H1 (cell line): ENCODE measurements around the gene OPCML. TPM values are rescaled to one million over a fixed set of nuclear protein-coding genes. Genes with fewer than 3 reads are reported as not detected.

ENCODE experiments used
- CTCF ChIA-PET: fragments of 300-600 bp; sonication (Branson Sonifier 250); formaldehyde crosslinking; loops from one replicate; lab custom pipeline; 2021; ENCODE audit not compliant: partially characterized antibody; lab: Charles Lee
- POLR2A ChIA-PET: fragments of 300-600 bp; sonication (Branson Sonifier 250); formaldehyde crosslinking; loops from one replicate; lab custom pipeline; 2021; ENCODE audit warnings: inconsistent platforms; ENCODE audit not compliant: partially characterized antibody; lab: Charles Lee
- DNase-seq, 2 experiments: peaks; one replicate each; pipeline versions ENCODE4 v3.0.0 to v3.0.0-alpha.2; 2010 to 2022; ENCODE audit warnings: low spot score in 2 of 2, low read depth in 1 of 2, mixed read lengths in 1 of 2
- FAIRE-seq: peaks from 2 replicates; lab custom pipeline; 2011; peaks lifted over from hg19 to GRCh38; lab: Jason Lieb, UNC
- H2AFZ ChIP-seq: 2 replicates; pipeline ENCODE4 v1.8.1; 2012; ENCODE audit warnings: low read length, inconsistent platforms
- H2AK5ac ChIP-seq: 2 replicates; pipeline ENCODE4 v1.6.1; 2013; ENCODE audit warnings: low read depth, low read length
- H2BK120ac ChIP-seq: replicated peaks from 2 replicates; pipeline ENCODE3; 2013; ENCODE audit warnings: low read depth, low read length, inconsistent platforms
- H2BK12ac ChIP-seq: 2 replicates; pipeline ENCODE4 v1.6.1; 2013; ENCODE audit warnings: low read depth, low read length
- H2BK15ac ChIP-seq: 2 replicates; pipeline ENCODE4 v1.6.1; 2013; ENCODE audit warnings: low read length
- H2BK20ac ChIP-seq: 2 replicates; pipeline ENCODE4 v1.6.1; 2013; ENCODE audit warnings: low read length
- H2BK5ac ChIP-seq: 2 replicates; pipeline ENCODE4 v1.6.1; 2013; ENCODE audit warnings: low read depth, low read length
- H3K14ac ChIP-seq: 2 replicates; pipeline ENCODE4 v1.6.1; 2013; ENCODE audit warnings: inconsistent platforms; ENCODE audit not compliant: insufficient read length
- H3K18ac ChIP-seq: 2 replicates; pipeline ENCODE4 v1.6.1; 2013; ENCODE audit warnings: low read length; ENCODE audit errors: extremely low read depth
- H3K23ac ChIP-seq: 2 replicates; pipeline ENCODE4 v1.6.1; 2013; ENCODE audit warnings: inconsistent platforms; ENCODE audit not compliant: insufficient read length
- H3K23me2 ChIP-seq: 2 replicates; pipeline ENCODE4 v1.6.1; 2013; ENCODE audit warnings: low read depth, low read length
- H3K27ac ChIP-seq: 2 replicates; pipeline ENCODE4 v1.6.1; 2011; ENCODE audit warnings: low read depth, low read length, inconsistent platforms
- H3K27me3 ChIP-seq, 4 experiments: replicated peaks in 1 of 4; 1 replicate in 1 of 4; 2 replicates in 3 of 4; pipeline versions ENCODE4 v1.6.1 to v1.8.1; 2011 to 2013; ENCODE audit warnings: low read length in 3 of 4, mild to moderate bottlenecking in 3 of 4, inconsistent platforms in 2 of 4, mixed read lengths in 2 of 4, moderate library complexity in 1 of 4; ENCODE audit not compliant: control insufficient read depth in 3 of 4, insufficient read depth in 3 of 4; ENCODE audit errors: extremely low read depth in 1 of 4
- H3K36me3 ChIP-seq, 4 experiments: 2 replicates each; pipeline versions ENCODE4 v1.6.1 to v1.8.1; 2011 to 2013; ENCODE audit warnings: mild to moderate bottlenecking in 4 of 4, low read length in 3 of 4, moderate library complexity in 2 of 4, control low read depth in 1 of 4, inconsistent platforms in 1 of 4; ENCODE audit not compliant: insufficient read depth in 4 of 4, control insufficient read depth in 2 of 4
- H3K4ac ChIP-seq: replicated peaks from 2 replicates; pipeline ENCODE3; 2013; ENCODE audit warnings: low read length, low read depth, mixed read lengths, inconsistent platforms; ENCODE audit not compliant: insufficient read length
- H3K4me1 ChIP-seq, 4 experiments: replicated peaks in 1 of 4; 1 replicate in 1 of 4; 2 replicates in 3 of 4; pipeline versions ENCODE4 v1.6.1 to v1.8.1; 2011 to 2013; ENCODE audit warnings: low read length in 3 of 4, inconsistent platforms in 2 of 4, mixed read lengths in 1 of 4; ENCODE audit not compliant: insufficient read depth in 4 of 4, control insufficient read depth in 3 of 4
- H3K4me2 ChIP-seq, 2 experiments: 2 replicates each; pipeline versions ENCODE4 v1.6.1 to v1.8.1; 2011 to 2013; ENCODE audit warnings: low read depth in 2 of 2, low read length in 2 of 2, control low read depth in 1 of 2, inconsistent platforms in 1 of 2, mild to moderate bottlenecking in 1 of 2; ENCODE audit not compliant: insufficient read depth in 1 of 2
- H3K4me3 ChIP-seq, 4 experiments: fragments of 200-600, 300-600 bp in 1 of 4; sonication (generic), shearing (Covaris generic), sonication (Bioruptor Twin) in 1 of 4; 2 replicates each; pipeline versions ENCODE4 v1.5.1 to v1.8.1; 2011 to 2016; ENCODE audit warnings: low read length in 4 of 4, low read depth in 3 of 4, control low read depth in 2 of 4, inconsistent platforms in 2 of 4, mild to moderate bottlenecking in 2 of 4, mixed read lengths in 1 of 4, moderate library complexity in 1 of 4; ENCODE audit not compliant: insufficient read depth in 2 of 4; ENCODE audit errors: extremely low read depth in 1 of 4
- H3K56ac ChIP-seq: replicated peaks from 2 replicates; pipeline ENCODE3; 2013; ENCODE audit warnings: low read depth, mild to moderate bottlenecking, mixed read lengths, low read length, inconsistent platforms; ENCODE audit not compliant: insufficient read length
- H3K79me1 ChIP-seq: 2 replicates; pipeline ENCODE4 v1.6.1; 2013; ENCODE audit warnings: low read depth, low read length, control low read depth
- H3K79me2 ChIP-seq, 2 experiments: 2 replicates each; pipeline versions ENCODE4 v1.6.1 to v1.8.1; 2012 to 2013; ENCODE audit warnings: low read length in 2 of 2, mild to moderate bottlenecking in 2 of 2, inconsistent platforms in 1 of 2; ENCODE audit not compliant: insufficient read depth in 2 of 2, control insufficient read depth in 1 of 2
- H3K9ac ChIP-seq, 4 experiments: replicated peaks in 1 of 4; 1 replicate in 1 of 4; 2 replicates in 3 of 4; pipeline versions ENCODE4 v1.6.1 to v1.8.1; 2011 to 2013; ENCODE audit warnings: low read depth in 3 of 4, low read length in 3 of 4, control low read depth in 2 of 4, mild to moderate bottlenecking in 2 of 4, moderate library complexity in 2 of 4, inconsistent platforms in 1 of 4; ENCODE audit errors: extremely low read depth in 1 of 4
- H3K9me3 ChIP-seq, 2 experiments: 2 replicates each; pipeline versions ENCODE4 v1.6.1 to v1.8.1; 2012 to 2013; ENCODE audit warnings: mild to moderate bottlenecking in 2 of 2, moderate library complexity in 2 of 2, control low read depth in 1 of 2, inconsistent platforms in 1 of 2, low read depth in 1 of 2, low read length in 1 of 2, mixed read lengths in 1 of 2; ENCODE audit not compliant: insufficient read depth in 2 of 2
- H4K20me1 ChIP-seq, 2 experiments: replicated peaks in 1 of 2; 2 replicates each; pipeline versions ENCODE3 to v1.8.1; 2011 to 2013; ENCODE audit warnings: inconsistent platforms in 2 of 2, low read length in 2 of 2, mild to moderate bottlenecking in 1 of 2; ENCODE audit not compliant: insufficient read depth in 2 of 2, control insufficient read depth in 1 of 2
- H4K5ac ChIP-seq: 2 replicates; pipeline ENCODE4 v1.6.1; 2013; ENCODE audit warnings: low read length, low read depth, mixed read lengths, inconsistent platforms; ENCODE audit not compliant: insufficient read length
- H4K8ac ChIP-seq: 2 replicates; pipeline ENCODE4 v1.8.0; 2013; ENCODE audit warnings: mild to moderate bottlenecking, moderate library complexity, low read length, inconsistent platforms; ENCODE audit not compliant: insufficient read depth; ENCODE audit errors: extremely low read depth
- H4K91ac ChIP-seq: replicated peaks from 2 replicates; pipeline ENCODE3; 2013; ENCODE audit warnings: low read length, mixed read lengths, inconsistent platforms; ENCODE audit not compliant: insufficient read length
- ATF2 ChIP-seq: IDR thresholded peaks from 2 replicates; pipeline ENCODE4 v1.6.1; 2012; ENCODE audit warnings: low read length, inconsistent platforms
- BRCA1 ChIP-seq: IDR thresholded peaks from 2 replicates; pipeline ENCODE4 v1.6.1; 2012; ENCODE audit warnings: low read depth, low read length, improper control_type of control experiment
- CBX5 ChIP-seq: fragments of 300-800, 300-1000 bp; sonication (generic); IDR thresholded peaks from 2 replicates; pipeline ENCODE4 v1.7.1; 2016; ENCODE audit warnings: antibody characterized with exemption, low read length, low read depth
- CHD1 ChIP-seq: IDR thresholded peaks from 2 replicates; pipeline ENCODE4 v1.6.1; 2012; ENCODE audit warnings: low read depth, low read length, improper control_type of control experiment
- KDM1A ChIP-seq: fragments of 200-600, 300-600 bp; sonication (generic); IDR thresholded peaks from 2 replicates; pipeline ENCODE4 v1.7.1; 2016; ENCODE audit warnings: mild to moderate bottlenecking, low read length, borderline replicate concordance
- RFX5 ChIP-seq: IDR thresholded peaks from 2 replicates; pipeline ENCODE4 v1.6.1; 2011; ENCODE audit warnings: low read depth, low read length, improper control_type of control experiment, borderline replicate concordance
- RNF2 ChIP-seq: fragments of 200-900, 300-1000 bp; sonication (generic); IDR thresholded peaks from 2 replicates; pipeline ENCODE4 v1.7.1; 2016; ENCODE audit warnings: borderline replicate concordance, low read depth, mild to moderate bottlenecking, antibody characterized with exemption, low read length; ENCODE audit not compliant: poor library complexity, severe bottlenecking; ENCODE audit errors: missing control alignments
- SIN3A ChIP-seq, 2 experiments: IDR thresholded peaks in 1 of 2; conservative IDR thresholded peaks in 1 of 2; 2 replicates each; pipeline ENCODE4 v1.6.1; 2011 to 2012; ENCODE audit warnings: low read length in 2 of 2, improper control_type of control experiment in 1 of 2, low read depth in 1 of 2, mild to moderate bottlenecking in 1 of 2
- SIX5 ChIP-seq: IDR thresholded peaks from 2 replicates; pipeline ENCODE4 v1.6.1; 2011; ENCODE audit warnings: mild to moderate bottlenecking, low read depth, low read length
- SP4 ChIP-seq: IDR thresholded peaks from 2 replicates; pipeline ENCODE4 v1.6.1; 2012; ENCODE audit warnings: low read length, inconsistent platforms
- TAF1 ChIP-seq: IDR thresholded peaks from 2 replicates; pipeline ENCODE4 v1.6.1; 2011; ENCODE audit warnings: mild to moderate bottlenecking, low read depth, low read length
- TCF12 ChIP-seq: IDR thresholded peaks from 2 replicates; pipeline ENCODE4 v1.6.1; 2011; ENCODE audit warnings: low read depth, mild to moderate bottlenecking, low read length
- ZNF274 ChIP-seq: IDR thresholded peaks from 2 replicates; pipeline ENCODE4 v1.7.0; 2012; ENCODE audit warnings: low read length, borderline replicate concordance; ENCODE audit errors: extremely low read depth
- WGBS, 2 experiments: shearing (Covaris generic) in 1 of 2; methylation state at CpG; one replicate each; pipeline versions ENCODE4 v1.1.6 to v1.1.7; 2013 to 2015; ENCODE audit warnings: low lambda C conversion rate in 2 of 2, mixed read lengths in 2 of 2, inconsistent platforms in 1 of 2, low coverage in 1 of 2, missing lambda C conversion rate in 1 of 2; ENCODE audit not compliant: insufficient replicate concordance in 2 of 2, insufficient coverage in 1 of 2, insufficient read length in 1 of 2; ENCODE audit errors: extremely low coverage in 1 of 2, missing lambda C conversion rate in 1 of 2; 5-methylcytosine and 5-hydroxymethylcytosine counted together
- polyA plus RNA-seq, 7 experiments: library from polyadenylated mRNA; depleted of rRNA in 3 of 7; stranded (reverse) in 5 of 7; unstranded in 2 of 7; fragments of >200 nt in 5 of 7; fragments of 200-250 nt in 2 of 7; gene quantifications; 1 replicate in 5 of 7; 2 replicates in 1 of 7; 4 replicates in 1 of 7; pipeline versions ENCODE4 v1.2.1 to v1.2.3, GENCODE V29; 2011 to 2013; ENCODE audit warnings: missing spikeins in 2 of 7, mixed read lengths in 2 of 7
- total RNA-seq: library from RNA; stranded (reverse); fragmentation: NEBNext Ultra II Directional; extraction: Animal tissue kit (Norgen Biotek cat#: 25700); gene quantifications from 2 replicates; pipeline ENCODE4 v1.2.1, GENCODE V29; 2021

OPCML gene
- total and polyA plus RNA-seq, 2 of the 8 experiments (the other 6 are each of a cell fraction or from before 2014, with no cell fraction given) = 2.3 to 3.1 TPM

GRCh38 chr11:132935383-132935782, 596.9 kb downstream of the OPCML start:
- no peaks in the 10 kb centered on the region for H4K20me1 ChIP-seq
- H2BK12ac ChIP-seq = no peak overlapping the region
- no peak overlapping the region for H4K5ac ChIP-seq
- no peak overlapping the region for H2AK5ac ChIP-seq
- no peak overlapping the region for H3K18ac ChIP-seq
- H3K4me1 ChIP-seq = peaks cover 0 to 4% (median 1%) of the 10 kb centered on the region in 4 experiments; a peak in 5 of 7 replicates
- H3K79me2 ChIP-seq = no peaks in the 10 kb centered on the region
- H3K4me3 ChIP-seq = no peak overlapping the region
- peaks cover 0 to 1% (median 0%) of the 10 kb centered on the region in 4 experiments; a peak in 1 of 7 replicates for H3K27me3 ChIP-seq
- no peak overlapping the region for H3K9ac ChIP-seq
- H3K4me2 ChIP-seq = no peak overlapping the region
- H2BK20ac ChIP-seq = no peak overlapping the region
- H2BK120ac ChIP-seq = no peak overlapping the region
- no peak for DNase-seq
- TF ChIP-seq TCF12 (no peak), ZNF274 (no peak), TAF1 (no peak), CBX5 (no peak), RFX5 (no peak), RNF2 (no peak), CHD1 (no peak), SP4 (no peak), ATF2 (no peak), KDM1A (no peak), BRCA1 (no peak), SIX5 (no peak), SIN3A (conservative IDR thresholded peaks at IDR 0.05 in 1 of 2, IDR thresholded peaks at IDR 0.05 in 1 of 2; ENCODE audit: low read depth in 1 of 2, low read length in 2 of 2) (no peak)
- TF ChIP-seq, all 59 proteins: peak for 0
- Histone ChIP-seq H3K56ac (no peak overlapping the region), H2AFZ (no peak overlapping the region), H3K36me3 (no peaks in the 10 kb centered on the region), H4K91ac (no peak overlapping the region), H3K27ac (no peak overlapping the region), H4K8ac (no peak overlapping the region), H3K14ac (no peak overlapping the region), H3K23me2 (peaks cover 2% of the 10 kb centered on the region; the same call in 1 of the 2 replicates), H3K9me3 (no peaks in the 10 kb centered on the region), H3K23ac (no peak overlapping the region), H2BK15ac (no peak overlapping the region), H3K4ac (no peak overlapping the region), H3K79me1 (no peaks in the 10 kb centered on the region), H2BK5ac (no peak overlapping the region)
- FAIRE-seq = no peak
- ChIA-PET POLR2A (no interaction called here), CTCF (no interaction called here)
- 91% methylated on average over 3 of the region's 3 CpGs; no CpG with 5 or more reads in 1 of the 2 experiments for WGBS, 2 experiments
